Loucy (cell line): ENCODE measurements around the gene NHP2.

Experiments
- CTCF ChIP-seq: fragments of 200-600 bp; sonication (generic); conservative IDR thresholded peaks from 2 replicates; pipeline ENCODE4 v1.5.1; 2014; ENCODE audit warnings: mild to moderate bottlenecking, antibody characterized with exemption, low read length
- EZH2phosphoT487 ChIP-seq: fragments of 200-600 bp; IDR thresholded peaks from 2 replicates; pipeline ENCODE4 v1.6.1; 2018; ENCODE audit warnings: antibody characterized with exemption, mild to moderate bottlenecking, moderate library complexity, borderline replicate concordance

DNA sequence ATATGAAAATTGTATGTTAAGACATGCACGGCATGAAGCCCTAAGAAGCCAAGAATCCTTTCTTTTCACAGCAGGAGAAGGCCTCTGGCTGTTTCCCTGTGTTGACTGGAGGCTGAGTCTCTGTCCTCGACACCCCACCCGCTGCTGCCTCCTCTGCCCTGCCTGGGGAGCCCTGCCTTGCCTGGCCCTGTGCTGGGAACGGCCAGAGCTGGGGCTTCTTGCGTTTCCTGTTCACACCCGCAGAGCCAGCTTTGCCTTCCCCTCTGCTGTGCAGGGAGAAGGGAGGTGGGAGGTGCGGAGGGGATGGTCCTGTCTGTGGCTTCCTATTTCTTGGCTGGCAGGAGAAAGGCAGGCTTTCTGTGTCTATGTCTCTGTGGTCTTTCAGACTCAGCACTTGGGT lies 40.3 kb upstream of the NHP2 start:
- TF ChIP-seq EZH2phosphoT487 (no peak), CTCF (no peak)
